Measurements from ENCODE around the gene SLAMF1.

GRCh38 chr1:160681891-160682140 lies 35.0 kb upstream of the SLAMF1 start:
- TF ChIP-seq, protein P1, sequence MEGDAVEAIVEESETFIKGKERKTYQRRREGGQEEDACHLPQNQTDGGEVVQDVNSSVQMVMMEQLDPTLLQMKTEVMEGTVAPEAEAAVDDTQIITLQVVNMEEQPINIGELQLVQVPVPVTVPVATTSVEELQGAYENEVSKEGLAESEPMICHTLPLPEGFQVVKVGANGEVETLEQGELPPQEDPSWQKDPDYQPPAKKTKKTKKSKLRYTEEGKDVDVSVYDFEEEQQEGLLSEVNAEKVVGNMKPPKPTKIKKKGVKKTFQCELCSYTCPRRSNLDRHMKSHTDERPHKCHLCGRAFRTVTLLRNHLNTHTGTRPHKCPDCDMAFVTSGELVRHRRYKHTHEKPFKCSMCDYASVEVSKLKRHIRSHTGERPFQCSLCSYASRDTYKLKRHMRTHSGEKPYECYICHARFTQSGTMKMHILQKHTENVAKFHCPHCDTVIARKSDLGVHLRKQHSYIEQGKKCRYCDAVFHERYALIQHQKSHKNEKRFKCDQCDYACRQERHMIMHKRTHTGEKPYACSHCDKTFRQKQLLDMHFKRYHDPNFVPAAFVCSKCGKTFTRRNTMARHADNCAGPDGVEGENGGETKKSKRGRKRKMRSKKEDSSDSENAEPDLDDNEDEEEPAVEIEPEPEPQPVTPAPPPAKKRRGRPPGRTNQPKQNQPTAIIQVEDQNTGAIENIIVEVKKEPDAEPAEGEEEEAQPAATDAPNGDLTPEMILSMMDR (IDR thresholded peaks at IDR 0.05), result no peak
- TF ChIP-seq POLR2A (IDR thresholded peaks at IDR 0.05), result no peak

Data from lower leg skin (tissue), 3 donors.